Measurements from ENCODE around the gene TRANK1.

DNA sequence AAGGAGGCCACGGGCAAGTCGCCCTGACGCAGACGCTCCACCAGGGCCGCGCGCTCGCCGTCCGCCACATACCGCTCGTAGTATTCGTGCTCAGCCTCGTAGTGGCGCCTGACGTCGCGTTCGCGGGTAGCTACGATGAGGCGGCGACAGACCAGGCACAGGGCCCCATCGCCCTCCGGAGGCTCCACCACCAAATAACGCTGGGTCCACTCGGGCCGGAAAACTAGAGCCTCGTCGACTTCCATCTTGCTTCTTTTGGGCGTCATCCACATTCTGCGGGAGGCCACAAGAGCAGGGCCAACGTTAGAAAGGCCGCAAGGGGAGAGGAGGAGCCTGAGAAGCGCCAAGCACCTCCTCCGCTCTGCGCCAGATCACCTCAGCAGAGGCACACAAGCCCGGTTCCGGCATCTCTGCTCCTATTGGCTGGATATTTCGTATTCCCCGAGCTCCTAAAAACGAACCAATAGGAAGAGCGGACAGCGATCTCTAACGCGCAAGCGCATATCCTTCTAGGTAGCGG lies 48.0 kb upstream of the TRANK1 start, which contains the start of gene EPM2AIP1:
- TF ChIP-seq CTCF (IDR thresholded peaks at IDR 0.05), result peak in 3 of 5 experiments; percentile 17 to 54 (median 48)
- peak; percentile 87 to 97 for TF ChIP-seq POLR2A (IDR thresholded peaks at IDR 0.05)
- peak in 1 of 2 donors; percentile 98 for TF ChIP-seq EP300 (IDR thresholded peaks at IDR 0.05)
